GM21367 (cell line): ENCODE measurements around the gene AIFM2.
"Not testable (repeated sequence)": the region's sequence is repeated elsewhere in the genome, so short reads cannot be mapped to it uniquely, and the experiment has no call there.

Source experiments
- ATAC-seq: cut with Tn5 transposase; IDR thresholded peaks from one replicate; pipeline ENCODE4 v1.9.1; 2021; ENCODE audit not compliant: unreplicated experiment

The AIFM2 gene

GRCh38 chr10:70132098-70133029, at the start of gene AIFM2:
Gene AIFM2, minus strand, starts transcription at chr10:70132825. Its CDS starts 8,741 bp downstream, at chr10:70124084.
- ATAC-seq = peak; percentile 61

- not testable (repeated sequence) for ATAC-seq
Measured at GRCh38 chr10:70179209-70179608, 46.6 kb upstream of the AIFM2 start.

GRCh38 chr10:70178139-70178725, 45.6 kb upstream of the AIFM2 start:
- ATAC-seq = no peak

- ATAC-seq = no peak
Measured at GRCh38 chr10:70176441-70176840, 43.8 kb upstream of the AIFM2 start.

GRCh38 chr10:70175516-70175915, 42.9 kb upstream of the AIFM2 start:
- ATAC-seq = no peak

- ATAC-seq = no peak
Measured at GRCh38 chr10:70174058-70174741, 41.6 kb upstream of the AIFM2 start.

- ATAC-seq = no peak
Measured at GRCh38 chr10:70169649-70170364, 37.2 kb upstream of the AIFM2 start.

GRCh38 chr10:70169011-70169410, 36.4 kb upstream of the AIFM2 start:
- no peak for ATAC-seq

- no peak for ATAC-seq
Measured at GRCh38 chr10:70167246-70167645, 34.6 kb upstream of the AIFM2 start.

- no peak for ATAC-seq
Measured at GRCh38 chr10:70166394-70166793, 33.8 kb upstream of the AIFM2 start.

- no peak for ATAC-seq
Measured at GRCh38 chr10:70164163-70164562, 31.5 kb upstream of the AIFM2 start.

GRCh38 chr10:70163448-70163847, 30.8 kb upstream of the AIFM2 start:
- ATAC-seq = no peak

GRCh38 chr10:70162892-70163201, 30.2 kb upstream of the AIFM2 start:
- ATAC-seq = peak; percentile 64

- ATAC-seq = no peak
Measured at GRCh38 chr10:70162151-70162891, 29.7 kb upstream of the AIFM2 start.

GRCh38 chr10:70160798-70161197, 28.2 kb upstream of the AIFM2 start:
- no peak for ATAC-seq

GRCh38 chr10:70159366-70159765, 26.7 kb upstream of the AIFM2 start:
- ATAC-seq = not testable (repeated sequence)

- ATAC-seq = no peak
Measured at GRCh38 chr10:70158113-70158512, 25.5 kb upstream of the AIFM2 start.

GRCh38 chr10:70155255-70155838, 22.7 kb upstream of the AIFM2 start:
- ATAC-seq = no peak

GRCh38 chr10:70148516-70148915, 15.9 kb upstream of the AIFM2 start:
- no peak for ATAC-seq

- no peak for ATAC-seq
Measured at GRCh38 chr10:70147259-70147625, 14.6 kb upstream of the AIFM2 start.
